Measurements from ENCODE around the gene NBEA.

Gene NBEA

DNA sequence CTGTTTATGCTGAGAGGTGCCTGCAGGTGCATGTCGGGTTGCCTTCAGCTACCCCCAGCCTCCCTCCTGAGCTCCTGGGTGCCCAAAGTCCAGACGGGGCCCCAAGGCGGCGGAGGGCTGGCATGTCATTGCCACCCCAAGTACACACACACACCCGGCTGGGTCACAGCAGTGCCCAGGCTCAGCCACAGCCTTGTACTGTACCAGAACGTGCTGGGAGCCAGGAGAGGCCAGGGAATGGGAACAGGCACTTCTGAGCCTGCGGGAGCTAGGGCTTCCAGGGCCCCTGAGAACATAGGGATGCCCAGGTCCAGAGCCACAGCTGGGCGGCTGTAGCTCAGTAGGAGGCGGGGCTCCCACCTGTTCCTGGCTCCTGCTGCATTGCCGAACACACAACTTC is 585.4 kb downstream of the NBEA start:
- Histone ChIP-seq H3K4me3 (ENCODE audit: low read depth, low read length) (no peak overlapping the region), H3K4me1 (ENCODE audit: control insufficient read depth, insufficient read depth, low read length) (no peaks in the 10 kb centered on the region; the same call in 1 of the 2 replicates), H3K9me3 (ENCODE audit: control insufficient read depth, insufficient read depth, low read depth, low read length) (no peaks in the 10 kb centered on the region), H3K27ac (ENCODE audit: extremely low read depth, low read depth, low read length) (no peak overlapping the region), H3K36me3 (ENCODE audit: control insufficient read depth in 2 of 2, insufficient read depth in 1 of 2, low read length in 2 of 2) (no peaks in the 10 kb centered on the region)
- ChIA-PET CTCF (no interaction called here), POLR2A (no interaction called here)
- TF ChIP-seq ZNF274 (IDR thresholded peaks at IDR 0.05; ENCODE audit: low read length): no peak
- no peak for TF ChIP-seq ZNF274 (tag by site-specific recombination; IDR thresholded peaks at IDR 0.05; ENCODE audit: borderline replicate concordance)
- TF ChIP-seq ZNF202 (tag by site-specific recombination; IDR thresholded peaks at IDR 0.05; ENCODE audit: borderline replicate concordance): no peak

DNA sequence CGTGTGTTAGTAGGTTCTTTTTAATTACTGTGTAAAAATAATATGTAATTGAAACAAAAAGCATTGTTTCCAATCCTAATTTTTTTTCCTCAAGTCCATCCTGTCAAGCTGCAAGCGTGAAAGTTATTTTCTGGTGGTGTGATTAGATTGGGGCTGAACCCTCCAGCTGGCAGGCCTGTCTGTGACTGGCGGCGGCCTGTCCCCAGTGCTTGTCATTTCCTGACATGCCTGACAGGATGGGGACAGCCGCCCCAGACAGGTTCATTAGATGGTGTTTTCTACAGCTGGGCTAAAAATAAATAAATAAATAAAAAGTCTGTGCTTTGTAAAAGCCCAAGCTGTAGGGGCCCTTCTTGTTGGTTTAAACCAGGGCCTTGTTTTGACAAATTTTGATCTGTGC is 588.1 kb downstream of the NBEA start:
- Histone ChIP-seq H3K4me1 (ENCODE audit: control insufficient read depth, insufficient read depth, low read length) (no peaks in the 10 kb centered on the region; the same call in none of the 2 replicates), H3K27ac (ENCODE audit: extremely low read depth, low read depth, low read length) (no peak overlapping the region), H3K4me3 (ENCODE audit: low read depth, low read length) (no peak overlapping the region), H3K9me3 (ENCODE audit: control insufficient read depth, insufficient read depth, low read depth, low read length) (no peaks in the 10 kb centered on the region), H3K36me3 (ENCODE audit: control insufficient read depth in 2 of 2, insufficient read depth in 1 of 2, low read length in 2 of 2) (no peaks in the 10 kb centered on the region)
- CTCF ChIA-PET: interaction anchor here (1.1 kb wide), 1 partner anchor 192 kb away, joined by 3 read pairs; no protein-coding TSS in a partner anchor
- TF ChIP-seq ZNF776 (tag by site-specific recombination; IDR thresholded peaks at IDR 0.05; ENCODE audit: borderline replicate concordance): no peak
- TF ChIP-seq ZNF335 (tag by site-specific recombination; conservative IDR thresholded peaks at IDR 0.05): no peak
- no peak for TF ChIP-seq ZNF549 (tag by site-specific recombination; IDR thresholded peaks at IDR 0.05)
- no peak for TF ChIP-seq ZNF558 (tag by site-specific recombination; IDR thresholded peaks at IDR 0.05)
- TF ChIP-seq, protein P1, sequence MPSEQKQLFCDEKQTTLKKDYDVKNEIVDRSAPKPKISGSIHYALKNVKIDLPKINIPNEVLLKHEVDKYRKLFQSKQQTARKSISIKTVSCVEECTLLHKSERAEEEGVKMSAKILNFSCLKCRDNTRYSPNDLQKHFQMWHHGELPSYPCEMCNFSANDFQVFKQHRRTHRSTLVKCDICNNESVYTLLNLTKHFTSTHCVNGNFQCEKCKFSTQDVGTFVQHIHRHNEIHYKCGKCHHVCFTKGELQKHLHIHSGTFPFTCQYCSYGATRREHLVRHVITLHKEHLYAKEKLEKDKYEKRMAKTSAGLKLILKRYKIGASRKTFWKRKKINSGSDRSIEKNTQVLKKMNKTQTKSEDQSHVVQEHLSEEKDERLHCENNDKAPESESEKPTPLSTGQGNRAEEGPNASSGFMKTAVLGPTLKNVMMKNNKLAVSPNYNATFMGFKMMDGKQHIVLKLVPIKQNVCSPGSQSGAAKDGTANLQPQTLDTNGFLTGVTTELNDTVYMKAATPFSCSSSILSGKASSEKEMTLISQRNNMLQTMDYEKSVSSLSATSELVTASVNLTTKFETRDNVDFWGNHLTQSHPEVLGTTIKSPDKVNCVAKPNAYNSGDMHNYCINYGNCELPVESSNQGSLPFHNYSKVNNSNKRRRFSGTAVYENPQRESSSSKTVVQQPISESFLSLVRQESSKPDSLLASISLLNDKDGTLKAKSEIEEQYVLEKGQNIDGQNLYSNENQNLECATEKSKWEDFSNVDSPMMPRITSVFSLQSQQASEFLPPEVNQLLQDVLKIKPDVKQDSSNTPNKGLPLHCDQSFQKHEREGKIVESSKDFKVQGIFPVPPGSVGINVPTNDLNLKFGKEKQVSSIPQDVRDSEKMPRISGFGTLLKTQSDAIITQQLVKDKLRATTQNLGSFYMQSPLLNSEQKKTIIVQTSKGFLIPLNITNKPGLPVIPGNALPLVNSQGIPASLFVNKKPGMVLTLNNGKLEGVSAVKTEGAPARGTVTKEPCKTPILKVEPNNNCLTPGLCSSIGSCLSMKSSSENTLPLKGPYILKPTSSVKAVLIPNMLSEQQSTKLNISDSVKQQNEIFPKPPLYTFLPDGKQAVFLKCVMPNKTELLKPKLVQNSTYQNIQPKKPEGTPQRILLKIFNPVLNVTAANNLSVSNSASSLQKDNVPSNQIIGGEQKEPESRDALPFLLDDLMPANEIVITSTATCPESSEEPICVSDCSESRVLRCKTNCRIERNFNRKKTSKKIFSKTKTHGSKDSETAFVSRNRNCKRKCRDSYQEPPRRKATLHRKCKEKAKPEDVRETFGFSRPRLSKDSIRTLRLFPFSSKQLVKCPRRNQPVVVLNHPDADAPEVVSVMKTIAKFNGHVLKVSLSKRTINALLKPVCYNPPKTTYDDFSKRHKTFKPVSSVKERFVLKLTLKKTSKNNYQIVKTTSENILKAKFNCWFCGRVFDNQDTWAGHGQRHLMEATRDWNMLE (tag by site-specific recombination; conservative IDR thresholded peaks at IDR 0.05; ENCODE audit: low read depth): no peak
- TF ChIP-seq ZNF214 (tag by site-specific recombination; IDR thresholded peaks at IDR 0.05; ENCODE audit: borderline replicate concordance): no peak
- no peak for TF ChIP-seq ZNF777 (tag by site-specific recombination; IDR thresholded peaks at IDR 0.05; ENCODE audit: borderline replicate concordance)
- no peak for TF ChIP-seq OVOL3 (tag by site-specific recombination; IDR thresholded peaks at IDR 0.05)
- no peak for TF ChIP-seq GFI1B (tag by site-specific recombination; IDR thresholded peaks at IDR 0.05)
- no peak for TF ChIP-seq ZNF473 (tag by site-specific recombination; IDR thresholded peaks at IDR 0.05)
- TF ChIP-seq TCF7L2 (IDR thresholded peaks at IDR 0.05; ENCODE audit: borderline replicate concordance, low read depth, low read length): no peak
- TF ChIP-seq ZNF600 (tag by site-specific recombination; IDR thresholded peaks at IDR 0.05): no peak
- POLR2A ChIA-PET: no interaction called here

DNA sequence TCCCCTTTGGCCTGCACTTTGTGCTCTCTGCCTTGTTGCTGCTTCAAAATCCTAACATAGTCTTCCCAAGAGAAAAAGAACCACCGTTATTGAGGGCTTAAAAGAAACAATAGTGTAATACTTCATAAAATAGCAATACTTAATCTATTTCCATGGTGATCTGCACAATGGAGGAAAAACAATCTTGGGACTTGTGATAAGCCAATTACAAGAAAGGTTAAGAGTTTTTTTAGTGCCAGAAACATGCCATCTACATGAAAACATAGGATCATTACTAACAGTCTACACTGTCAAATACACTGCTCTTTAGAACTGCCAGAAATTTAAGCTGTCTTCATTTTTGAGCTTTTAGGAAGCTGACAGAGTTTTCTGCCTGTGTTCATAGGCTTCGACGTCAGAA is 588.5 kb downstream of the NBEA start:
- CTCF ChIA-PET: interaction anchor here (1.1 kb wide), 1 partner anchor 192 kb away, joined by 3 read pairs; no protein-coding TSS in a partner anchor
- POLR2A ChIA-PET: no interaction called here
- no peaks in the 10 kb centered on the region for H3K9me3 ChIP-seq (ENCODE audit: control insufficient read depth, insufficient read depth, low read depth, low read length)
- no peak overlapping the region for H3K27ac ChIP-seq (ENCODE audit: extremely low read depth, low read depth, low read length)
- H3K36me3 ChIP-seq (ENCODE audit: control insufficient read depth in 2 of 2, insufficient read depth in 1 of 2, low read length in 2 of 2): no peaks in the 10 kb centered on the region
- no peak overlapping the region for H3K4me3 ChIP-seq (ENCODE audit: low read depth, low read length)
- no peak for TF ChIP-seq ZNF202 (tag by site-specific recombination; IDR thresholded peaks at IDR 0.05; ENCODE audit: borderline replicate concordance)
- TF ChIP-seq KLF7 (tag by site-specific recombination; IDR thresholded peaks at IDR 0.05; ENCODE audit: borderline replicate concordance): no peak
- no peak for TF ChIP-seq ZNF768 (tag by site-specific recombination; IDR thresholded peaks at IDR 0.05)
- no peak for TF ChIP-seq PRDM1 (tag by site-specific recombination; IDR thresholded peaks at IDR 0.05)
- TF ChIP-seq ZNF292 (tag by site-specific recombination; IDR thresholded peaks at IDR 0.05; ENCODE audit: borderline replicate concordance, low read depth): no peak
- TF ChIP-seq, protein P2, sequence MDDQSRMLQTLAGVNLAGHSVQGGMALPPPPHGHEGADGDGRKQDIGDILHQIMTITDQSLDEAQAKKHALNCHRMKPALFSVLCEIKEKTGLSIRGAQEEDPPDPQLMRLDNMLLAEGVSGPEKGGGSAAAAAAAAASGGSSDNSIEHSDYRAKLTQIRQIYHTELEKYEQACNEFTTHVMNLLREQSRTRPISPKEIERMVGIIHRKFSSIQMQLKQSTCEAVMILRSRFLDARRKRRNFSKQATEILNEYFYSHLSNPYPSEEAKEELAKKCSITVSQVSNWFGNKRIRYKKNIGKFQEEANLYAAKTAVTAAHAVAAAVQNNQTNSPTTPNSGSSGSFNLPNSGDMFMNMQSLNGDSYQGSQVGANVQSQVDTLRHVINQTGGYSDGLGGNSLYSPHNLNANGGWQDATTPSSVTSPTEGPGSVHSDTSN (CRISPR knock-in tag; IDR thresholded peaks at IDR 0.05): no peak
- no peak for TF ChIP-seq ZBTB1 (tag by site-specific recombination; IDR thresholded peaks at IDR 0.05)
- TF ChIP-seq ZNF510 (tag by site-specific recombination; IDR thresholded peaks at IDR 0.05; ENCODE audit: insufficient replicate concordance): no peak
- TF ChIP-seq KLF10 (tag by site-specific recombination; IDR thresholded peaks at IDR 0.05): no peak
- TF ChIP-seq, protein P3, sequence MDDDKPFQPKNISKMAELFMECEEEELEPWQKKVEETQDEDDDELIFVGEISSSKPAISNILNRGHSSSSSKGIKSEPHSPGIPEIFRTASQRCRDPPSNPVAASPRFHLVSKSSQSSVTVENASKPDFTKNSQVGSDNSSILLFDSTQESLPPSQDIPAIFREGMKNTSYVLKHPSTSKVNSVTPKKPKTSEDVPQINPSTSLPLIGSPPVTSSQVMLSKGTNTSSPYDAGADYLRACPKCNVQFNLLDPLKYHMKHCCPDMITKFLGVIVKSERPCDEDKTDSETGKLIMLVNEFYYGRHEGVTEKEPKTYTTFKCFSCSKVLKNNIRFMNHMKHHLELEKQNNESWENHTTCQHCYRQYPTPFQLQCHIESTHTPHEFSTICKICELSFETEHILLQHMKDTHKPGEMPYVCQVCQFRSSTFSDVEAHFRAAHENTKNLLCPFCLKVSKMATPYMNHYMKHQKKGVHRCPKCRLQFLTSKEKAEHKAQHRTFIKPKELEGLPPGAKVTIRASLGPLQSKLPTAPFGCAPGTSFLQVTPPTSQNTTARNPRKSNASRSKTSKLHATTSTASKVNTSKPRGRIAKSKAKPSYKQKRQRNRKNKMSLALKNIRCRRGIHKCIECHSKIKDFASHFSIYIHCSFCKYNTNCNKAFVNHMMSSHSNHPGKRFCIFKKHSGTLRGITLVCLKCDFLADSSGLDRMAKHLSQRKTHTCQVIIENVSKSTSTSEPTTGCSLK (tag by site-specific recombination; IDR thresholded peaks at IDR 0.05): no peak
- no peak for TF ChIP-seq HOXC10 (CRISPR knock-in tag; IDR thresholded peaks at IDR 0.05)
- H3K4me1 ChIP-seq (ENCODE audit: control insufficient read depth, insufficient read depth, low read length): no peaks in the 10 kb centered on the region; the same call in none of the 2 replicates
